WTC11 (cell line): ENCODE results near the gene TEX51.

Source experiments
- CREM ChIP-seq: sonication (generic); formaldehyde crosslinking; IDR thresholded peaks from 2 replicates; pipeline ENCODE4 v1.8.1; 2022; ENCODE audit warnings: mild to moderate bottlenecking, missing genetic modification reagents, moderate library complexity
- FOXP1 ChIP-seq: sonication (generic); formaldehyde crosslinking; IDR thresholded peaks from 2 replicates; pipeline ENCODE4 v1.8.0; 2022; ENCODE audit warnings: missing genetic modification reagents, mild to moderate bottlenecking, moderate library complexity, borderline replicate concordance
- TP53 ChIP-seq: sonication (generic); formaldehyde crosslinking; IDR thresholded peaks from 2 replicates; pipeline ENCODE4 v1.8.1; 2023; ENCODE audit warnings: mild to moderate bottlenecking, missing genetic modification reagents
- TF ChIP-seq, protein P1 (sequence below): sonication (generic); formaldehyde crosslinking; IDR thresholded peaks from 2 replicates; pipeline ENCODE4 v1.8.1; 2022; ENCODE audit warnings: low read depth, missing genetic modification reagents, borderline replicate concordance
- TF ChIP-seq, protein P2 (sequence below): sonication (generic); formaldehyde crosslinking; IDR thresholded peaks from 2 replicates; pipeline ENCODE4 v1.8.1; 2023; ENCODE audit warnings: mild to moderate bottlenecking, missing genetic modification reagents, borderline replicate concordance
- TF ChIP-seq, protein P3 (sequence below): fragments of 200-600 bp; IDR thresholded peaks from 2 replicates; pipeline ENCODE4 v1.8.0; 2022; ENCODE audit warnings: antibody characterized with exemption
- TF ChIP-seq, protein P4 (sequence below): sonication (generic); formaldehyde crosslinking; IDR thresholded peaks from 2 replicates; pipeline ENCODE4 v1.8.0; 2022; ENCODE audit warnings: mild to moderate bottlenecking, missing genetic modification reagents

DNA sequence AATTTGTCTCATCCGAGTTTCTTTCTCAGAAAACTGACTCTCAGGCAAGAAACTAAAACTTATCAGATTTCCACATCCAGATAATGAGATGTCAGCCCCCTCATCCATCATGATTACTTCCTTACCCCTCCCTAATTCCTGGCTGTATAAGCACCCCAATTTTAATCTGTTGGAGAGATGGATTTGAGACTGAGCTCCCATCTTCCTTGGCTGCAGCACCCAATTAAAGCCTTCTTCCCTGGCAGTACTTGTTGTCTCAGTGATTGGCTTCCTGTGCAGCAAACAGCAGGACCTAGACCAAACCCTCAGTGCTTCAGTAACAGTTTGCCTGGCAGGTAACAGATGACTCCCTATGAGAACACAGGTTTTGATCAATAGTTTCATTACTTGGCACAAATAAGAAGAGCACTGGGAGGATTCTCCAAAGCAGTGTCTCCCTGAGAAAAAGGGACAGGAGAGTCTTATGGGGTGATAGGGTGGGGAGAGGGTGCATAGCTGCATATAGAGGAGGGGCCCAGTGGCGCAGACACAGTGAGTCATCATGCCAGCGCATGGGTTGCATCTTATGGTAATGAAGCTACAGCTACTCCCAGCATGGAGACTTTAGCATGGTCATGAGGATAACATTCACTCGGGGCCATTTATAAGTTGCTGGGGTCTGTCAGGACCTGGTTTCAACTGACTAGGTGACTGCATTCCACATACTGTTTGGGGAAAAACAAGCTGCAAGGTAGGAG, 45.1 kb downstream of the TEX51 start:
- TF ChIP-seq FOXP1, result no peak
- no peak for TF ChIP-seq TP53 (CRISPR knock-in tag)
- TF ChIP-seq CREM, result no peak
- TF ChIP-seq, protein P1, sequence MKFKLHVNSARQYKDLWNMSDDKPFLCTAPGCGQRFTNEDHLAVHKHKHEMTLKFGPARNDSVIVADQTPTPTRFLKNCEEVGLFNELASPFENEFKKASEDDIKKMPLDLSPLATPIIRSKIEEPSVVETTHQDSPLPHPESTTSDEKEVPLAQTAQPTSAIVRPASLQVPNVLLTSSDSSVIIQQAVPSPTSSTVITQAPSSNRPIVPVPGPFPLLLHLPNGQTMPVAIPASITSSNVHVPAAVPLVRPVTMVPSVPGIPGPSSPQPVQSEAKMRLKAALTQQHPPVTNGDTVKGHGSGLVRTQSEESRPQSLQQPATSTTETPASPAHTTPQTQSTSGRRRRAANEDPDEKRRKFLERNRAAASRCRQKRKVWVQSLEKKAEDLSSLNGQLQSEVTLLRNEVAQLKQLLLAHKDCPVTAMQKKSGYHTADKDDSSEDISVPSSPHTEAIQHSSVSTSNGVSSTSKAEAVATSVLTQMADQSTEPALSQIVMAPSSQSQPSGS, result no peak
- TF ChIP-seq, protein P2, sequence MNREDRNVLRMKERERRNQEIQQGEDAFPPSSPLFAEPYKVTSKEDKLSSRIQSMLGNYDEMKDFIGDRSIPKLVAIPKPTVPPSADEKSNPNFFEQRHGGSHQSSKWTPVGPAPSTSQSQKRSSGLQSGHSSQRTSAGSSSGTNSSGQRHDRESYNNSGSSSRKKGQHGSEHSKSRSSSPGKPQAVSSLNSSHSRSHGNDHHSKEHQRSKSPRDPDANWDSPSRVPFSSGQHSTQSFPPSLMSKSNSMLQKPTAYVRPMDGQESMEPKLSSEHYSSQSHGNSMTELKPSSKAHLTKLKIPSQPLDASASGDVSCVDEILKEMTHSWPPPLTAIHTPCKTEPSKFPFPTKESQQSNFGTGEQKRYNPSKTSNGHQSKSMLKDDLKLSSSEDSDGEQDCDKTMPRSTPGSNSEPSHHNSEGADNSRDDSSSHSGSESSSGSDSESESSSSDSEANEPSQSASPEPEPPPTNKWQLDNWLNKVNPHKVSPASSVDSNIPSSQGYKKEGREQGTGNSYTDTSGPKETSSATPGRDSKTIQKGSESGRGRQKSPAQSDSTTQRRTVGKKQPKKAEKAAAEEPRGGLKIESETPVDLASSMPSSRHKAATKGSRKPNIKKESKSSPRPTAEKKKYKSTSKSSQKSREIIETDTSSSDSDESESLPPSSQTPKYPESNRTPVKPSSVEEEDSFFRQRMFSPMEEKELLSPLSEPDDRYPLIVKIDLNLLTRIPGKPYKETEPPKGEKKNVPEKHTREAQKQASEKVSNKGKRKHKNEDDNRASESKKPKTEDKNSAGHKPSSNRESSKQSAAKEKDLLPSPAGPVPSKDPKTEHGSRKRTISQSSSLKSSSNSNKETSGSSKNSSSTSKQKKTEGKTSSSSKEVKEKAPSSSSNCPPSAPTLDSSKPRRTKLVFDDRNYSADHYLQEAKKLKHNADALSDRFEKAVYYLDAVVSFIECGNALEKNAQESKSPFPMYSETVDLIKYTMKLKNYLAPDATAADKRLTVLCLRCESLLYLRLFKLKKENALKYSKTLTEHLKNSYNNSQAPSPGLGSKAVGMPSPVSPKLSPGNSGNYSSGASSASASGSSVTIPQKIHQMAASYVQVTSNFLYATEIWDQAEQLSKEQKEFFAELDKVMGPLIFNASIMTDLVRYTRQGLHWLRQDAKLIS (CRISPR knock-in tag), result no peak
- TF ChIP-seq, protein P3, sequence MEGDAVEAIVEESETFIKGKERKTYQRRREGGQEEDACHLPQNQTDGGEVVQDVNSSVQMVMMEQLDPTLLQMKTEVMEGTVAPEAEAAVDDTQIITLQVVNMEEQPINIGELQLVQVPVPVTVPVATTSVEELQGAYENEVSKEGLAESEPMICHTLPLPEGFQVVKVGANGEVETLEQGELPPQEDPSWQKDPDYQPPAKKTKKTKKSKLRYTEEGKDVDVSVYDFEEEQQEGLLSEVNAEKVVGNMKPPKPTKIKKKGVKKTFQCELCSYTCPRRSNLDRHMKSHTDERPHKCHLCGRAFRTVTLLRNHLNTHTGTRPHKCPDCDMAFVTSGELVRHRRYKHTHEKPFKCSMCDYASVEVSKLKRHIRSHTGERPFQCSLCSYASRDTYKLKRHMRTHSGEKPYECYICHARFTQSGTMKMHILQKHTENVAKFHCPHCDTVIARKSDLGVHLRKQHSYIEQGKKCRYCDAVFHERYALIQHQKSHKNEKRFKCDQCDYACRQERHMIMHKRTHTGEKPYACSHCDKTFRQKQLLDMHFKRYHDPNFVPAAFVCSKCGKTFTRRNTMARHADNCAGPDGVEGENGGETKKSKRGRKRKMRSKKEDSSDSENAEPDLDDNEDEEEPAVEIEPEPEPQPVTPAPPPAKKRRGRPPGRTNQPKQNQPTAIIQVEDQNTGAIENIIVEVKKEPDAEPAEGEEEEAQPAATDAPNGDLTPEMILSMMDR, result no peak
- TF ChIP-seq, protein P4, sequence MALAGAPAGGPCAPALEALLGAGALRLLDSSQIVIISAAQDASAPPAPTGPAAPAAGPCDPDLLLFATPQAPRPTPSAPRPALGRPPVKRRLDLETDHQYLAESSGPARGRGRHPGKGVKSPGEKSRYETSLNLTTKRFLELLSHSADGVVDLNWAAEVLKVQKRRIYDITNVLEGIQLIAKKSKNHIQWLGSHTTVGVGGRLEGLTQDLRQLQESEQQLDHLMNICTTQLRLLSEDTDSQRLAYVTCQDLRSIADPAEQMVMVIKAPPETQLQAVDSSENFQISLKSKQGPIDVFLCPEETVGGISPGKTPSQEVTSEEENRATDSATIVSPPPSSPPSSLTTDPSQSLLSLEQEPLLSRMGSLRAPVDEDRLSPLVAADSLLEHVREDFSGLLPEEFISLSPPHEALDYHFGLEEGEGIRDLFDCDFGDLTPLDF (CRISPR knock-in tag), result no peak
